Activated CD4-positive, alpha-beta T cell treated with anti-CD3 and anti-CD28 coated beads, Interleukin-2, Interleukin-6, amounts not matched to agents 100 ng/mL and 50 ng/mL, durations not matched to agents 16 hours and 8 hours (primary cell): ENCODE data around the gene NGLY1.

Experiments
- DNase-seq: peaks from one replicate; pipeline ENCODE4 v3.0.0-alpha.2; 2020

NGLY1 gene

DNA sequence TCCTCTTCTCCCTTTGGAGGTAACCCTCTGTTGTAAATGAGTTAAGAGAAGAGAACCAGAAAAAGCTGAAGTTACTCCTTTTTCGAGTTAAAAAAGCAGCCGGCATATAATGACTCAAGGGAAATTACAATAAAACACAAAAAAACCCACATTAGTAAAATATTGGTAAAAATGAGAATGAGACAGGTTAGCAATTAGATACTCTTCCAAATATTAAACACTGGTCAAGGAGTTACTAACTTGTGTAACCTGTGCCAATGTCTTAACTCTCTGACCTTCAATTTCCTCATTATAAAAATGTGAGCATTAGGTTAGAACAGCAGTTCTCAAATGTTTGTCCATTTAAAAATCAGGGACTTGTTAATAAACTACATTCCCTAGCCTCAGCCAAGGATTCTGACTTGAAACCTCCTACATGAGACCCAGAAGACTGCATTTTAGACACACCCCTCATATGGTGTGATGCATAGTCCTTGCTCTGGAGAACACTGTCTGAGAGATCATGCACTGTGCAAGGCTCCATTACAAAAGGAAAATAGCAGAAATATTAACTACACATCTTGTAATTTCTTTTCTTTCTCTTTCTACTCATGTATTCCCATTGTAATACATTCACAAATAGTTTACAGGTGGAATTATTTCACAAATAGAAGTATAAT, 75.8 kb downstream of the NGLY1 start:
- DNase-seq, result no peak

GRCh38 chr3:25706213-25706612, 77.0 kb downstream of the NGLY1 start:
- DNase-seq, result no peak

DNA sequence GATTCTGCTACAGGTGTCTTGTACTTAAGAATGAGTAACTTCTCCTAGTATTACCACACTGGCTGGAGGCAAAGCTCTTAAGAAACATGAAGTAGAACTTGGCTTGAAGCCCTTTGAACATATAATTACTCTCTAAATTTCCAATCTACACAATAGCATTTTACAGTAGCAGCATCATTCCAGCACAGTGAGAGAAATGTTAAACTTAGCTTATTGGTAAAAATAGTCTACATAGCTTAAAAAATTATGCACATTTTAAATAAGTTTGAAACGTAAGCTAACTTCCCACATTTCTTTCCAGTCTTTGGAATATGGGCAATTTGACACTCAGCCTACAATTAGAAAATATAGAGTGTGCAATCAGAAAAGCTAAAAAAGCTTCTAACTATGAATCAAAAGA, 85.7 kb downstream of the NGLY1 start:
- DNase-seq, result no peak

GRCh38 chr3:25695731-25696420, 87.4 kb downstream of the NGLY1 start:
- no peak for DNase-seq

- DNase-seq, result no peak
These were observed 90.0 kb downstream of the NGLY1 start for GRCh38 chr3:25693238-25693637.

GRCh38 chr3:25692341-25692740, 90.9 kb downstream of the NGLY1 start:
- no peak for DNase-seq

DNA sequence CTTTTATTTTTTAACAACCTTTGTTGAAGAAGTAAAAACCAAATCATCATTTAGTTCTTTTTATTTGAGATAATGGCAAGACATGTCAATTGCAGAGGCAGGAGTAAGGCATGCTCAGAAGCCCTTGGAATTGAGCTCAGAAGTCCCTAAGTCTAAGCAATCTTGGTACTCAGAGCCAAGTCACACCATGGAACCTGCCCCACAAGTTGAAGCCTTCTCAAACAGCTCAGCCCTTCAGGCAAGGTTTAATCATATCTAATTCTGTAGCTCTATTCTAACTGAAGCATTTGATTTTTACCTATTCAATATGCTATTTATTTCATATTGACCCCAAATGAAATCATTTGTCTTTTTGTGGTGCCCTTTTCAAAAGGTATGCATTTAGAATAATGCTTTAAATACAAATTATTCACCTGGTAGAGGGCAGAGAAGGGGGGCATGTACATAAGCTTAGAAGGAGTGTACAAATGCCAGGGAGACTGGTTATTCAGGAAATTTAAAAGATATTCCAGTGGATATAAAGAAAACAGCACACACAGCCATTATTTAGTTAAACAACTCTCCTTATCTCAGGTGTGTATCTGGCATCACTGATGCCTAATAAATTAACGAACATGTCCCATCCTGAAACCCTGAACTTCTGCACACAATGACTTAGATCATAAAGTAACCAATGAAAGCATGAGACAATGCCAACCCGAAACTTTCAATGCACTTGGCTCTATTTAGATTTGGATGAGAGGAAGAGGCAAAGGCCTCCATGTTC, 92.3 kb downstream of the NGLY1 start:
- DNase-seq, result no peak

DNA sequence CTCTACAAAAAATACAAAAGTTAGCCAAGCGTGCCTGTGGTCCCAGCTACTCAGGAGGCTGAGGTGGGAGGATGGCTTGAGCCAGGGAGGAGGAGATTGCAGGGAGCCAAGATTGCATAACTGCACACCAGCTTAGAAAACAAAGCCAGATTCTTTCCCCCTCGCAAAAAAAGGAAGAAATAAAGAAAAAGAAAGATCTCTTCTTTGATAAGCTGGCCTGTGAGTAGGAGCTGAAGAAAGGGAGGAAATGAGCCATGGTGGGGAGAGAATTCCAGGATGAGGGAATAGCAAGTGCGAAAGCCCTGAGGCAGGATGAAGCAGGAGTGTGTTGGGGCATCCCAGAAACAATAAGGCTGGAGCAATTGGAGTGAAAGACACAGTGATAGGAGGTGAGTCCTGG, 94.0 kb downstream of the NGLY1 start:
- DNase-seq, result no peak

GRCh38 chr3:25687742-25688141, 95.5 kb downstream of the NGLY1 start:
- DNase-seq, result no peak

DNA sequence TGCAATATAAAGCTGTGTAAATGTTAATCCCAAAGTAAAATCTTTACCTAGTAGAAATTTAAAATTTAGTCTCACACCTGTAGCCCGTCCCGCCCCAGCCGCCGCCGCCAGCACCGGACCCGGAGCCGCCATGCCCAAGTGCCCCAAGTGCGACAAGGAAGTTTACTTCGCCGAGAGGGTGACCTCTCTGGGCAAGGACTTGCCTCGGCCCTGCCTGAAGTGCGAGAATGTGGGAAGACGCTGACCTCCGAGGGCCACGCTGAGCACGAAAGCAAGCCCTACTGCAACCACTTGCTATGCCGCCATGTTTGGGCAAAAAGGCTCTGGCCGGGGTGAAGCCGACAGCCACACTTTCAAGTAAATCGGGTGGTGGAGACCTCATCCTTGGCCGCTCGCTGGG, 96.5 kb downstream of the NGLY1 start:
- DNase-seq, result no peak

DNA sequence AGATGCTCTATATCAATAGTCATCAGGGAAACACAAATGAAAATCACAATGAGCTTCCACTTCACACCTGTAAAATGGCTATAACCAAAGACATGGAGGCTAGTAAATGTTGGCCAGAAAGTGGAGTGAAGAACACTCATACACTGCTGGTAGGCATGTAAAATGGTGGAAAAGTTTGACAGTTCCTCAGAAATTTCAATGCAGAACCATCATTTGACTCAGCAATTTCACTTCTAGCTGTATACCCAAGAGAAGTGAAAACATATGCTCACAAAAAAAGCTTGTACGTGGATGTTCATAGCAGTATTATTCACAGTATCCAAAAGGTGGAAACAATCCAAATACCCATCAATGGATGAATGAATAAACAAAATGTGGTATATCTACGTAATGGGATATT, 99.4 kb downstream of the NGLY1 start:
- DNase-seq, result no peak

DNA sequence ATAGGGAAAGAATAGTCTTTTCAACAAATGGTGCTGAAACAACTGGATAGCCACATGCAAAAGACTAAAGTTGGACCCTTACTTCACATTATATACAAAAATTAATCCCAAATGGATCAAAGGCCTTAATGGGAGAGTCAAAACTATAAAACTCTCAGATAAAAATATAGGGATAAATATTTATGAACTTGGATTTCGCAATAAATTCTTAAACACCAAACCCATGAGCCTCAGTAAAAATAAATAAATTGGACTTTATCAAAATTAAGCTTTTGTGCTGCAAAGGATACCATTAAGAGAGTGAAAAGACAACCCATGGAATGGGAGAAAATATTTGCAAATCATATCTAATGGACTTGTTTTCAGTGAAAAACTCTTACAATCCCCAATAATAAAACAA, 99.8 kb downstream of the NGLY1 start:
- DNase-seq, result no peak

- DNase-seq, result no peak
These were observed 103.5 kb downstream of the NGLY1 start for GRCh38 chr3:25679642-25680302.

GRCh38 chr3:25679166-25679565, 104.1 kb downstream of the NGLY1 start:
- DNase-seq, result no peak

- no peak for DNase-seq
These were observed 104.7 kb downstream of the NGLY1 start for GRCh38 chr3:25678581-25678980.

- DNase-seq, result no peak
These were observed 106.1 kb downstream of the NGLY1 start for GRCh38 chr3:25677121-25677520.

- no peak for DNase-seq
These were observed 108.6 kb downstream of the NGLY1 start for GRCh38 chr3:25674670-25675069.

DNA sequence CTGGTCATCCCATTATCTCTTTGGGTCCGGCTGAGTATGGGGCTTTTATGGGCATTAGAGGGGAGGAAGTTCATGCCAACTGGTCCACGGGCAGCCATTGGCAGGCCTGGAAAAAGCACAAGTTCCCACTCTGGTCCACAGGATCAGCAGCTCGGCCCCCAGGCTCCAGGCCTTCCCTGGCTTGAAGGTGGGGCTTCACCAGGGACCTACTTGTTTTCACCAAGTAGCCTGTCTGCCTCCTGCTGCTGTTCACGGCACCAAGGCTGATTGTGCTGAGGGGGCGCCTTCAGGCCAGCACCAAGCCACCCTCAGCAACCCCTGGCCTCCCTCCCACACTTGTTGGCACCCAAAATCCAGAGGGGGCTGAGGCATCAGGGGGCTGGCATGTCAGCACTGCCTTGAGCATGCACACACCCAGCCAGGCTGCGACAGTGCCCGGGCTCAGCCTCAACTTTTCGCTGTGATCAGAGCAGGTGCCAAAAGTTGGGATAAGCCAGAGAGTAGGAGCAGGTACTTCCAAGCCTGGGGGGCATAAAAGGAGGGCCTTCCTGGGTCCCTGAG, 109.4 kb downstream of the NGLY1 start:
- DNase-seq, result no peak
